HepG2 (cell line): ENCODE data around the gene PHF14. TPM values are rescaled to one million over a fixed set of nuclear protein-coding genes. Genes with fewer than 3 reads are reported as not detected.
A peak's percentile ranks its signal among the peaks of the same experiment; 100 is the strongest.

ENCODE experiments used
- AGO1 ChIP-seq: fragments of 200-400 bp; formaldehyde crosslinking; IDR thresholded peaks from 2 replicates; pipeline ENCODE4 v1.6.1; 2017; ENCODE audit warnings: mild to moderate bottlenecking, low read depth, low read length, moderate library complexity; ENCODE audit not compliant: poor library complexity, severe bottlenecking
- BCL3 ChIP-seq: sonication (generic); formaldehyde crosslinking; IDR thresholded peaks from 2 replicates; pipeline ENCODE4 v1.5.1; 2020; ENCODE audit warnings: mild to moderate bottlenecking, missing genetic modification reagents, moderate library complexity
- BORCS8-MEF2B ChIP-seq: sonication (generic); formaldehyde crosslinking; IDR thresholded peaks from 2 replicates; pipeline ENCODE4 v1.8.0; 2022; ENCODE audit warnings: mild to moderate bottlenecking, missing genetic modification reagents
- CHD4 ChIP-seq: fragments of 200-600 bp; sonication (generic); IDR thresholded peaks from 2 replicates; pipeline ENCODE4 v1.7.0; 2017; ENCODE audit warnings: mild to moderate bottlenecking, low read length, borderline replicate concordance
- CREBL2 ChIP-seq: sonication (generic); formaldehyde crosslinking; IDR thresholded peaks from 2 replicates; pipeline ENCODE4 v1.8.1; 2023; ENCODE audit warnings: missing genetic modification reagents, mild to moderate bottlenecking, borderline replicate concordance
- FOXK1 ChIP-seq: sonication (generic); formaldehyde crosslinking; IDR thresholded peaks from 2 replicates; pipeline ENCODE4 v1.4.0; 2020; ENCODE audit warnings: low read depth, missing genetic modification reagents, borderline replicate concordance
- HNF1B ChIP-seq: sonication (generic); formaldehyde crosslinking; IDR thresholded peaks from 2 replicates; pipeline ENCODE4 v1.5.1; 2020; ENCODE audit warnings: mild to moderate bottlenecking, moderate library complexity, missing genetic modification reagents
- KAT2B ChIP-seq: fragments of 150-350 bp; IDR thresholded peaks from 2 replicates; pipeline ENCODE4 v1.6.1; 2014; ENCODE audit warnings: low read depth, low read length, borderline replicate concordance
- MEF2D ChIP-seq: sonication (generic); formaldehyde crosslinking; IDR thresholded peaks from 2 replicates; pipeline ENCODE4 v1.5.1; 2020; ENCODE audit warnings: mild to moderate bottlenecking, missing genetic modification reagents
- MYPOP ChIP-seq: sonication (generic); formaldehyde crosslinking; IDR thresholded peaks from 2 replicates; pipeline ENCODE4 v1.8.1; 2023; ENCODE audit warnings: mild to moderate bottlenecking, moderate library complexity, missing genetic modification reagents
- NONO ChIP-seq, 2 experiments: fragments of 450-650 bp in 1 of 2; sonication (generic) in 1 of 2; formaldehyde crosslinking in 1 of 2; IDR thresholded peaks in 1 of 2; conservative IDR thresholded peaks in 1 of 2; 2 replicates each; pipeline versions ENCODE4 v1.6.1 to v1.8.0; 2017 to 2022; ENCODE audit warnings: mild to moderate bottlenecking in 1 of 2, missing genetic modification reagents in 1 of 2, moderate library complexity in 1 of 2
- SMAD3 ChIP-seq: sonication (generic); formaldehyde crosslinking; IDR thresholded peaks from 2 replicates; pipeline ENCODE4 v1.4.0; 2020; ENCODE audit warnings: missing genetic modification reagents
- SOX6 ChIP-seq, 2 experiments: fragments of 450-650 bp in 1 of 2; sonication (generic) in 1 of 2; formaldehyde crosslinking in 1 of 2; IDR thresholded peaks; 2 replicates each; pipeline versions ENCODE4 v1.4.0 to v1.6.1; 2017 to 2020; ENCODE audit warnings: antibody characterized with exemption in 1 of 2, mild to moderate bottlenecking in 1 of 2, missing genetic modification reagents in 1 of 2
- SP2 ChIP-seq: sonication (generic); formaldehyde crosslinking; IDR thresholded peaks from 2 replicates; pipeline ENCODE4 v1.5.1; 2020; ENCODE audit warnings: mild to moderate bottlenecking, missing genetic modification reagents
- SSRP1 ChIP-seq: IDR thresholded peaks from 2 replicates; pipeline ENCODE4 v1.6.1; 2016; ENCODE audit warnings: control low read depth
- U2AF1 ChIP-seq: fragments of 200-400 bp; formaldehyde crosslinking; optimal IDR thresholded peaks from 2 replicates; pipeline ENCODE3; 2017; ENCODE audit warnings: mild to moderate bottlenecking, low read depth, low read length
- ZBTB7B ChIP-seq: sonication (generic); formaldehyde crosslinking; IDR thresholded peaks from 2 replicates; pipeline ENCODE4 v1.4.0; 2020; ENCODE audit warnings: missing genetic modification reagents
- ZFYVE20 ChIP-seq: sonication (generic); formaldehyde crosslinking; IDR thresholded peaks from 2 replicates; pipeline ENCODE4 v1.8.0; 2023; ENCODE audit warnings: low read depth, mild to moderate bottlenecking, moderate library complexity, missing genetic modification reagents, borderline replicate concordance
- ZNF138 ChIP-seq: sonication (generic); formaldehyde crosslinking; IDR thresholded peaks from 2 replicates; pipeline ENCODE4 v1.5.0; 2020; ENCODE audit warnings: mild to moderate bottlenecking, low read depth, missing genetic modification reagents
- ZNF207 ChIP-seq: fragments of 450-650 bp; IDR thresholded peaks from 2 replicates; pipeline ENCODE4 v1.6.1; 2016; ENCODE audit warnings: antibody characterized with exemption, borderline replicate concordance
- ZNF253 ChIP-seq: sonication (generic); formaldehyde crosslinking; IDR thresholded peaks from 2 replicates; pipeline ENCODE4 v1.8.0; 2022; ENCODE audit warnings: mild to moderate bottlenecking, missing genetic modification reagents, borderline replicate concordance
- ZNF264 ChIP-seq: sonication (generic); formaldehyde crosslinking; IDR thresholded peaks from 2 replicates; pipeline ENCODE4 v1.4.0; 2020; ENCODE audit warnings: missing genetic modification reagents
- ZNF484 ChIP-seq: sonication (generic); formaldehyde crosslinking; IDR thresholded peaks from 2 replicates; pipeline ENCODE4 v1.5.1; 2020; ENCODE audit warnings: mild to moderate bottlenecking, low read depth, missing genetic modification reagents, borderline replicate concordance
- ZNF616 ChIP-seq: sonication (generic); formaldehyde crosslinking; IDR thresholded peaks from 2 replicates; pipeline ENCODE4 v1.5.0; 2020; ENCODE audit warnings: low read depth, mild to moderate bottlenecking, missing genetic modification reagents
- polyA plus RNA-seq, 8 experiments: library from polyadenylated mRNA; depleted of rRNA in 3 of 8; stranded (reverse) in 7 of 8; unstranded in 1 of 8; fragments of >200 nt; fragmentation: Illumina TruSeq in 4 of 8; extraction: Trizol in 4 of 8; gene quantifications; 2 replicates each; pipeline versions ENCODE4 v1.2.1 to v1.2.3, GENCODE V29; 2011 to 2016; ENCODE audit warnings: low read depth in 4 of 8, missing spikeins in 1 of 8, mixed read lengths in 1 of 8; ENCODE audit not compliant: insufficient read depth in 1 of 8
- total RNA-seq, 5 experiments: library from RNA; depleted of rRNA; stranded (reverse); fragments of >200 nt; fragmentation: Illumina TruSeq; extraction: Trizol; gene quantifications; 2 replicates each; pipeline ENCODE4 v1.2.3, GENCODE V29; 2016; ENCODE audit warnings: low read depth in 1 of 5

The PHF14 gene
- total and polyA plus RNA-seq, 2 of the 13 experiments (the other 11 are each of a cell fraction or from before 2014, with no cell fraction given), result 18.9 to 68.7 TPM

- peak; percentile 67 for TF ChIP-seq MEF2D
- TF ChIP-seq BORCS8-MEF2B (CRISPR knock-in tag), result peak; percentile 89; the same call in 1 of the 2 replicates
- no peak for TF ChIP-seq KAT2B
- TF ChIP-seq ZBTB7B (CRISPR knock-in tag), result peak; percentile 66; the same call in 1 of the 2 replicates
- TF ChIP-seq SSRP1 (CRISPR knock-in tag), result 0 out of 2 replicates have a peak, but pooled peaks have one; percentile 38
- TF ChIP-seq ZNF484, result no peak
- TF ChIP-seq MYPOP (CRISPR knock-in tag), result 0 out of 2 replicates have a peak, but pooled peaks have one; percentile 52
- TF ChIP-seq ZNF207, result no peak
- no peak for TF ChIP-seq NONO (IDR thresholded peaks at IDR 0.05)
- peak; percentile 43; the same call in 1 of the 2 replicates for TF ChIP-seq NONO (CRISPR knock-in tag; conservative IDR thresholded peaks at IDR 0.05)
- TF ChIP-seq FOXK1, result no peak
- 0 out of 2 replicates have a peak, but pooled peaks have one; percentile 58 for TF ChIP-seq ZNF616 (CRISPR knock-in tag)
- TF ChIP-seq U2AF1, result peak; percentile 36
- no peak for TF ChIP-seq CHD4
- TF ChIP-seq BCL3 (CRISPR knock-in tag), result peak; percentile 67; the same call in 1 of the 2 replicates
- TF ChIP-seq HNF1B, result peak; percentile 61; the same call in 1 of the 2 replicates
- TF ChIP-seq ZFYVE20 (CRISPR knock-in tag), result no peak
- no peak for TF ChIP-seq CREBL2 (CRISPR knock-in tag)
- TF ChIP-seq ZNF264 (CRISPR knock-in tag), result peak; percentile 70; the same call in 1 of the 2 replicates
- TF ChIP-seq SMAD3 (CRISPR knock-in tag), result peak; percentile 42; the same call in 1 of the 2 replicates
- TF ChIP-seq SOX6 (IDR thresholded peaks at IDR 0.05), result no peak
- TF ChIP-seq SOX6 (CRISPR knock-in tag; IDR thresholded peaks at IDR 0.05), result peak; percentile 48; the same call in 1 of the 2 replicates
- TF ChIP-seq SP2 (CRISPR knock-in tag), result 0 out of 2 replicates have a peak, but pooled peaks have one; percentile 37
- TF ChIP-seq AGO1, result peak; percentile 67
- TF ChIP-seq ZNF138 (CRISPR knock-in tag), result no peak
- no peak for TF ChIP-seq ZNF253
Observed at GRCh38 chr7:10939911-10940703, 33.6 kb upstream of the PHF14 start (continued).
